LoVo (cell line): ENCODE measurements around the gene KCNQ2.

Source experiments
- DNase-seq: peaks from one replicate; pipeline ENCODE4 v3.0.0-alpha.2; 2016; ENCODE audit warnings: low spot score

The KCNQ2 gene

DNA sequence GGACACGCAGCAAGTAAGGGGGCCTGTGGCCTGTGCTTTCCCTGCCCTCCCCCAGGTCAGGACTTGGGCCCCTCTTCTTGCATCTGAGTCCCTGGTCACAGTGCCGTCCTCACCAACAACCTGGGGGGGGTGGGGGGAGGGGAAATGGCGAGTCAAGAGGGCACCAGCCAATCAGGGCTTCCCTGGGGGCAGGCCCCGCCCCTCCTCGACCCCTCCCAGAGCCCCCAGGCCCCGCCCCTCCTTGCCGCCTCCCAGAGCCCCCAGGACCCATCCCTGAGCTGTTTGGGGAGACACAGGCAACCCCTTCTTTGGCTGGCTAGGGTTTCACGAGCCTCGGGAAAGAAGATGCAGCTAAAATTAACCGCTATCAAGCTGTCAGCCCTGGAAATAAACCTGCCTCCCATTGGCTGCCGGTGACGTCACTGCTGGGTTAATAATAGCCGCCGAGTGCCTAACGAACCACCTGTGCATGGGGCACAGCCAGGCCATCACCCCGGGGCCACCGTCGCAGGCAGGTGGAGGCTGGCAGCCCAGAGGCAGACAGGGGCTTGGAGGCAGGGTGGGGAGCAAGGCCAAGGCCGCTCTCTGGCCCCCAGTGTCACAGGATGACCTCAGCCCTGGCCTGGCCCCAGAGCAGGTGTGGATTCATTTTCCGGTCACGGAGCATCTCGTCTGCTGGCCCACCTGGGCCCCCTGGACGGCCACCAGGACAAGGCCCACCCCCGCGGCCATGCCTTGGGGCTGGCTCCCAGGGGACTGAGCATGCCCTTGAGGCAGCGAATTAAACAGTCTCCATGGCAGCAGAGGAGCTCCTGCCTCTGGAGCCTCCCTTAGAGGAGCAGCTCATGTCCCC is 29.6 kb upstream of the KCNQ2 start:
- no peak for DNase-seq

DNA sequence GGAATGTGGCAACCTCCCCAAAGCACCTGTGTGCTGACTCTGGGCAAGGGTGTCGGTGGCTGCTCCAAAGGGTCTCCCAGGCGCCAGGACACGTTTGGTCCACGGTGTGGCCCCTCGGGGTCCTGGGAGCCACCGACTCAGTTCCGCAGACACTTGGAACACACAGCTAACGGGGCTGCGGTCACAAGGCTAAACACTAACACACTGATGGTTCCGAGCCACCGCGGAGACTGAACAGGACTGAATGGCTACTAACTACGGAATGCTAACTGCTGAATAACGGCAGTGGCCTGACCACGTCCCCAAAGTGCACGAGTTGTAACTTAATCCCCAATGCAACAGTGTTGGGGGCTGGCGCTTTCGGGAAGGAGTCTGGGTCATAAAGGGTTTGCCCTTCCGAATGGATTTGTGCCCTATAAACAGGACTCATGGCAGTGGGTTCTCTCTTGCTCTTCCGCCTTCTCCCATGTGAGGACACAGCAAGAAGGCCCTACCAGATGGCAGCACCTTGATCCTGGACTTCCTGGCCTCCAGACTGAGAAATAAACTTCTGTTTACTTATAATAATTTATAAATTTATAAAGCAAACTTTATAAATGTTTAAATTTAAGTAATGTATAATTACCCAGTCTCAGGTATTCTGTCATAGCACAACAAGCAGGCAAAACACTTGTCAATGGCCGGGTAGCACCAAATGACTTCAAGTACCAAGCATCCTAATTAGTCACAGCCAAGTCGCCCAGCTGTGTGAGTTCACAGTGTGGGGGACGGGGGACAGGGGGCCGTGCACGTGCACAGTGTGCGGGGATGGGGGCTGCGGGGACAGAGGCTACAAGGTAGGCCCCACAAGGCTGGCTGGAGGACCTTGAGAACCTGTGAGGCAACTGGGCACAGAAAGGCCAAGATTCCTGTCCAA is 28.7 kb upstream of the KCNQ2 start:
- DNase-seq: no peak

DNA sequence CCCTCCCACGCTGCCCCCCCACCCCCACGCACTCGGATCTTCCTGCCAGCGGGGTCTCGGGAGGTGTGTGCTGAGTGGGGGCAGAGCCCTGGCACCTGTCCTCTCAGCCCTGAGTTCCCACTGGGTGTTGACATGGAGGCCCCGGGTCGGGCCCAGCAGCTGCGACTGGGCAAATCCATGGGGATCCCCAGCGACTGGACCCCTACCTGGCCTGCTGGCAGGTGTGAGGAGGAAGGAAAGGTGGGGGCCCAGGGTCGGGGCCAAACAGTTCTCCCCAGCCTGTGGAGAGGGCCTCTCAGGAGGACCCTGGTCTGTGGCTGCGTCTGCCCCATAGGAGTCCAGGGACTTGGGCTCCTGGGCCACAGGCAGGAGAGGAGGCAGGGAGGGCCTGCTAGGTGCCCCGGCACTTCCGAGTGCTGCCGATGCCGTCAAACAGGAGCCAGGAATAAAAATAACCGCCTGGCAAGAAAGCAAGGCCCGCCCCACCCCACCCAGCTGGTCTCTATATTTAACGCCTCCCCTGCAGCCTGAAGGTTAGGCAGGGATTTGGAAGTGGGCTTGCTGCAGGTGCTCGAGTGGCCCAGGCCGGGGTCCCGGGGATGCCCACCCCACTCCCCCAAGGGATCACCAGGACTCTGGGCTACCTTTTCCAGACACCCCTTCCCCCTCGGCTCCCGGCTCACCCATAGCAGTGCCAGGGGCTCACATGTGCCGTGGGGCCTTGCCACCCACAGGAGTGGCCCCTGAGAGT is 27.9 kb upstream of the KCNQ2 start:
- DNase-seq: no peak

DNA sequence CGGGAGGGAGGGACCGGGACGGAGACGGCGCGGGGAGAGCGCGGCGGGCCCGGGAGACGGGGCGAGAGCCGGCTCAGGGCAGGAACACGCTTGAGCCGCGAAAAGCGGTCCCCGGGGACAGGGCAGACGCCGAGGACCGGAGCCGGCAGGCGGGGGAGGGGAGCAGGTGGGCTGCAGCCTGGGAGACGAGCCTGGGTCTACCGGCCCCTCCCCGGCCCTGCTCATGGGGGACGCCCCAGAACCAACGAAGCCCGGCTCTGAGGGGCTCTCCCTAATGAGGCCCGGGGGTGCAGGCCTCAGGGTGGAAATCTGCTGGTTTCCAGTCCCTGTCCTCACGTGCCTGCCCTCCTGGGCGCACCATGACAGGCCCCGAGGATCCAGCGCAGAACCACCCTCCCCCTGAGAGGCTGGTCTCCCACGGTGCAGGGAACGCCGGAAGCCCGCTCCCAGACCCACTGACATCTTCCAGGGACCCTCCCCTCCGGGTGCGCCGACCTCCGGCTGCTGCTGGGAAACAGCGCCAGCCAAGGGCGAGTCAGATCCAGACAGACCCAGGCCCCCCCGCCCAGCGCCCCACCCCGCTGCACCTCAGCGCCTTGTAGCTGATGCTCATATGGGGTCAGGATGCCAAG is 27.0 kb upstream of the KCNQ2 start:
- DNase-seq: no peak

DNA sequence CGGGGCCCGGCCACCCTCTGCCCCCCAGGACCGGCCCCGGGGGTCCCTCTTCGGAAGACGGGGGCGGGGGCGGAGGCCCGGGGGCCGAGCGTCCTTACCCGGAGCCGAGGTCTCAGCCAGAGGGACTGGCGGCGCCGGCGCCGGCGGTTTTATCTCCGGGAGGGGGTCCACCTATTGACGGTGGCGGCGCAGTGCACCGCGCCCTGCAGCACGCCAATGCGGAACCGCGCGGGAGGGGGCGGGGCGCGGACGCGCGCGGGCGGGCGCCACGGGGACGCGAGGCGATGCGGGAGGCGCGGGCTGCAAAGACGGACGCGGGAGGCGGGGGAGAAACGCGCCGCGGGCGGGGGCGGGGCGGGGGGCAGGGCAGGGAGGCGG is 26.5 kb upstream of the KCNQ2 start, which contains the start of gene EEF1A2:
TSS of gene EEF1A2 (minus strand) at position 124 of the 378 bp plus-strand sequence. CDS start 1,320 bp downstream, outside the sequence.
- peak; percentile 43 for DNase-seq

DNA sequence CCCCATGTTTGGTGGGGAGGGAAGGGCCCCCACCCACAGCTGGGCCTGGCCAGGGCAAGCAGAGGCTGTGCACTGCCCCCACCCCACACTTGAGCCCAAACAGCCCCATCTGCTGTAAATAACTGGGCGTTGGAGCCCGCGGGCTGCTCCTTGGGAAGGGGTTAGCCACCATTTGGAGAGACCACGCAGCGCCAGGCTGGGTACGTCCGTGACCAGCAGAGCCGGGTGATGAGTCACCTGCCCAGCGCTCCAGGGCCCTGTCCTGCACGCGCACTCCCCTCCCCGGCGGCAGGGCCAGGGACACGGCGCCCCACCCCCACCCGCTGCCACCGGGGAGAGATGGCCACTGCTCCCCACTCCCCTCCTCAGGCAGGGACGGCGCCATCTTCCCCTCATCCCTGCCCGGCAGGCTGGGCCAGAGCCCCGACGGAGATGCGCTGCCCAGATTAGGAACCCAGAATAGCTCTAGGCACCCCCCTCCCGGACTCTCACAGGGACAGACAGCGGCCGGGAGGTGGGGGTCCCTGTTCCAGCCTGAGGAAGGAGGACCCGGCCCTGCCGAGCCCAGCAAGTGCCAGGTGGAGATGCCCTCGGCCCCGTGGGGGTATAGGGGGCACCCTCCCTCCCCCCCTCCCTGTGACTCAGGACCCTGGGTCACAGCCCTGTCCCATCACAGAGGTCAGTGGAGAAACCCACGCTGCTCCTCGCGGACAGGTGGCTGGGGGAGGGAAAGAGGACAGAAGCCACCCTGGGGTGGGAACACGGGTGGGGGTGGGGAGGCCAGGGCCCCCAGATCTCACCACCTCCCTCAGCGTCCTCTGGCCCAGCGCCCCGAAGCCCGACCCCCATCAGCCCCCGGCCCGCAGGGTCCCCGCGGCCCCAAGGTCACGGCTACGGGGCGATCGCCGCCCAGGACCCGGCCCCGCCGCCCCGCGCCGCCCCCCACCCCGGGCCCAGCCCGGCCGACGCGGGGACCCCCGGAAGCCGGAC is 25.8 kb upstream of the KCNQ2 start:
- peak; percentile 19 for DNase-seq

DNA sequence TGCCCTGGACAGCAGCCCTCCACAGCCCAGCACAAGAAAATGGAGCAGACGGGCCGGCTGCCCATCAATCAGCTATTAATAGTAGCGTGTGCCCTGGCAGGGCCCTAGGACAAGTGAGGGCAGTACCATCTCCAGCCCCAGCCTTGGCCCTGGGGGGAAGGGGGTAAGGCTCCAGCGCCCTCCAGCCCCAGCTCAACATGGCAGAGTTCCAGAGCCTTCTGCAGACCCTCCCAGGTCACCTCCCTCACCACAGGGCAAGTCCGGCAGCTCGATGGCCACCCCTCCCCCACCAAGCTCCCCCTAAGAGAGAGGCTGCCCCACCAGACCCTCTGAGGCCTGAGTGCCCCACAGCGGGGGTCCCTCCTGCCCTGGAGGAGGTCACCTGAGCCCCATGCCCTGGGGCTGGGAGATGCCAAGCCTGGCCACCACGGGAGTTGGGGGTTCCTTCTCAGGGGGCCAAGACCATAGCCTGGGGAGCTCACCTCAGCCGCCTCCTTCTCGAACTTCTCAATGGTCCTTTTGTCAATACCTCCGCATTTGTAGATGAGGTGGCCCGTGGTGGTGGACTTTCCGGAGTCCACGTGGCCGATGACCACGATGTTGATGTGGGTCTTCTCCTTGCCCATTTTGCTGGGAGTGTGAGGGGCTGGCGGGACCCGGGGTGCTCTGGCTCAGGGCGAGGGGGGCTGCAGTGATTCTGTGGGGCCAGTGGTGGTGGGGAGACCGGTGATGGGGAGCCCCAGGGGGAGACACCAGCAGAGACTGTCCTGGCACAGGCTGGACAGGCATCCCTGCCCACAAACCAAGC is 24.9 kb upstream of the KCNQ2 start:
- no peak for DNase-seq

DNA sequence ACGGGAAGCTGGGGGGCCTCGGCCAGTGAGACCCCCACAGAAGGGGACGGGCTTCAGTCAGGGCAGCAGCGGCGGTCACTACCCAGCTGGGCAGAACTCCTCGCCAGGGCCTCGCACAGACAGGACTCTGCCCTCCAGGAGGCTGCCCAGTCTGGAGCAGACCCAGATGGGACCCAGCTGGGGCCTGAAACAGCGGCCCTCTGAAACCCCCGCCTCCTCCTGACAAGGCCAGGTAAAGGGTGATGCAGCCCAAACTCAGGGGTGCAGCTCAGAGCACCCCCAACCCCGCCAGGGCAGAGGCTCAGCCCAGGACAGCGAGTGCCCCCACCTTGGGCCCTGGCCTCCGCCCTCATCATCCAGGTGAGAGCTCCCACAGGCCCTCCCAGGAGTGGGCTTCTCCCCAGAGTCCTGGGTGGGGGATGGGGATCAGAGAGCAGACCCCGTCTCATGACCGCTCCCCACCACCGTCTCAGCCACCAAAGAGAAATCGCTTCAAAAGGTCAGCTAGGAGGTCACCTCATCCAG is 24.2 kb upstream of the KCNQ2 start:
- no peak for DNase-seq

DNA sequence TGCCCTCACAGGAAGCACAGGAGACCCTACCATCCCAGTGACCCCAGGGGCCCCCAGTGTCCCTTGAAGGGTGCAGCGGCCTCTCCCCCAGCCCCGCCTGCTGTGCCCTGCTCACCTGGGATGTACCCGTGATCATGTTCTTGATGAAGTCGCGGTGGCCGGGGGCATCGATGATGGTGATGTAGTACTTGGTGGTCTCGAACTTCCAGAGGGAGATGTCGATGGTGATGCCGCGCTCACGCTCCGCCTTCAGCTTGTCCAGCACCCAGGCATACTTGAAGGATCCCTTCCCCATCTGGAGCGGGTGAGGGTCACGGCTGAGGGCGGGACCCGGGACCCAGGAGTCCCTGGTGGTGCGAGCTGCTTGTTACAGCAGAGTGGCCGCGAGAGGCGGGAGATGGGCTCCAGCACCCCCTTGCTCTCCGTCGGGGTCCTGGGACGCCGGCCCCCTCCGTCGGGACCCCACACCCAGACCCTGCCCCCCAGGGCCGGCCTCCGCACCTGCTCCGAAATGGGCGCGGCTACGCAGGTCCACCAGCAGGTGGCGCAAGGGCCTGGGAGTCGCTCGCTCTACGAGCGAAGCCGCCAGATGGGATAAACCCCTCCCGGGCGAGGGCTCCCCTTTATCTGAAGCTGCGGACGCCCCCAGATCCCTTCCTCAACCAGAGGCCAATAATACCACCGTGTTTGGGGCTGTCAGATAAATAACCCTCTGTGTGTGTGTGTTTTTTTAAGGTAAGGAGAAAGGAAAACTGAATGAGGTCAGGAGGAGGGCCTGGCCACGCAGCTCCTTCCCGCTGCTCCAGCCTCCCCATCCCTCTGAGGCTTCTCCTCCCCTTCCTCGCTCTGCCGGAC is 23.5 kb upstream of the KCNQ2 start:
- peak; percentile 55 for DNase-seq

DNA sequence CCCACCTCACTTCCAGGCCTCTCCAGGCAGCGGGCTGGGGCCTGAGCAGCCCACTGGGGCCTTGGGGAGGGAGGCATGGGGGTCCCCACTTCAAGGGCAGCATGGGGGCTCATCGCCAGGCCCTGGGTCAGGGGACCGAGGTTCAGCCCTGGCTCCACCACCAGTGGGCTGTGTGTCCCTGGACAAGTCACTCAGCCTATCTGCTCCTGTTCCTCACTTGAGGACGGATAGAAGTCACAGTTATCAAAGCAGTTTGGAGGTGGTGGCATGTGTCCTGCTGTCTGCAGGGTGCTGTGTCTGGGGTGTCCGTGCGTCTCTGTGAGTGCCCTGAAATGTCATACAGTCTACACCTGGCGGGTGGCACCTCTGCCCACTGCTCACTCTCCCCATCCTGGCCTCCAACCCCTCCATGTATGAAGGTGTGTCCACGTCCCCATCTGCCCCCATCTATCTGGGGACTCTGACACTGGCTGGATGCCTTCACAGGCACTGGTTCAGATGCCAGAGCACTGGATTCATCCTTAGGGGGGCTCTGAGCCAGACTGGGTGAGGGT is 22.8 kb upstream of the KCNQ2 start:
- DNase-seq: no peak

DNA sequence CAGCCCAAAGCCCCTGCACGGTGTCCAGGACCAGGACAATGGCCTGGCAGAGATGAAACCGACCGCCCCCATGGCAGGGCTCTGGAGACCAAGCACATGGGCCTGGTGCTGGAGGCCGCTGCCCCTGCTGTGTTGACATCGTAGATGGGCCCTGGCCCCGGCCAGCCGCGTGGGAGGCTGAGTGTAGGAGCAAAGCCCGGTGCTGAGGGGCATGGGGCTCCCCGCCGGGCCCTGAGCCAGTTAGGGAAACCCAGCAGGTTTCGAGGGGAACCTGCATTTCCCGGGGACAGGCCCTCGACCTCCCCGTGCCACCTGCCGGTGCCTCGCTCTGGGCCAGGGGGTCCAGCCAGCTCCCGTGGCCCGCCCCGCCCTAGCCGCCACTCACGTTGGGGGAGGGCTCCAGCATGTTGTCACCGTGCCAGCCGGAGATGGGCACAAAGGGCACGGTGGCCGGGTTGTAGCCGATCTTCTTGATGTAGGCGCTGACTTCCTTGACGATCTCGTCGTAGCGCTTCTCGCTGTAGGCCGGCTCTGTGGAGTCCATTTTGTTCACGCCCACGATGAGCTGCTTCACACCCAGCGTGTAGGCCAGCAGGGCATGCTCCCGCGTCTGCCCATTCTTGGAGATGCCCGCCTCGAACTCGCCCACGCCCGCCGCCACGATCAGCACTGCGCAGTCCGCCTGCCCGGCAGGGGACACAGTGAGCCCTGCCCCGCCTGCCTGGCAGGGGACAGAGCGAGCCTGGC is 22.1 kb upstream of the KCNQ2 start:
- no peak for DNase-seq

DNA sequence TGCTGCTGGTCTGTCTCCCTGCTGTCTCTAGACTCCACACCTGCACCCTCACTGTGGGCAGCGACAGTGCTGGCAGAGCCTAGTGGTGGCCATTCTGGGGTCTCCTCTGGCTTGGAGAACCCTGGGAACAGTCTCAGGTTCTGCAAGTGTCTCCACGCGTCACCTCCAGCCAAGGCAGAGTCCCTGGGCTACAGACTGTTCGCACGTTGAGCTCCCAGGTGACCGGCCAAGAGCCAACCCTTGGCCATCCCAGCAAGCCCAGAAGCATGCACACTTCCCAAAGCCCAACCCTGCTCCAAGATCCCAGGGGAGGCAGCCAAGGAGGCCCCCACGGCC is 21.6 kb upstream of the KCNQ2 start:
- no peak for DNase-seq

DNA sequence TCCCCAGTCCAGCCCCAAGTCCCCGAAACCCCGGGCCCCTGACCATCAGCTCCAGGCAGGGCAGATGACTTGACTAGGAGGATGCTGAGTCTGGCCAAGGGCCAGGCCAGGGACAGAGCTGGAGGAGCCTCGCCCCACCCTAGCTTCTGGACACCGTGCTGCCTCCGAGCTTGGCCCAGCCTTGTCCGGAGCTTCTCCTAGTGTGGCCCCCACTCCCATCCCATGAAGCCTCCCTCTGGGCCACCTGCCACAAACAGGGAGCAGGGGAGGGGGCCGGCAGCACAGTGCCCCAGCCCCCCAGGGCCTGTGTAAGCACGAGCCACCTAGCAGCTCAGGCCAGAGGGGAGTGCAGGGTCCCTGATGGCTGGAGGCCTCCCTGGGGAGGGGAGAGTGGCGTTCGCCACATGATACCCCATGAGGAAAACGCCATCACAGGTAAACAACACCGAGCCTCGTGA is 21.1 kb upstream of the KCNQ2 start:
- no peak for DNase-seq

DNA sequence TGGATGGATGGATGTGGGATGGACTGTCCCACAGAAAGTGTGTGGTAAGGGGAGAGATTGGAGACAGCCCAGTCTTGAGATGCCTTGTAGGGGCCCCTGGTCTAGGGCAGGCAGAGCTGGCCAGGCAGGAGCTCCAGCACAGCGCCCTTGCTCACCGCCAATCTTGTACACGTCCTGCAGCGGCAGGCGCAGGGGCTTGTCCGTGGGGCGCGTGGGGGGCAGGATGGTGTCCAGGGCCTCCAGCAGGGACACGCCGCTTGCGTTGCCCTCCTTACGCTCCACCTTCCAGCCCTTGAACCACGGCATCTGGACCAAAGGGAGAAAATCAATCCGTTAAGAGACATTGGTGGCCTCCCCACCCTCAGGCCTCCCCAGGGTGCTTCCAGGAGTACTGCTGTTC is 20.5 kb upstream of the KCNQ2 start:
- no peak for DNase-seq

DNA sequence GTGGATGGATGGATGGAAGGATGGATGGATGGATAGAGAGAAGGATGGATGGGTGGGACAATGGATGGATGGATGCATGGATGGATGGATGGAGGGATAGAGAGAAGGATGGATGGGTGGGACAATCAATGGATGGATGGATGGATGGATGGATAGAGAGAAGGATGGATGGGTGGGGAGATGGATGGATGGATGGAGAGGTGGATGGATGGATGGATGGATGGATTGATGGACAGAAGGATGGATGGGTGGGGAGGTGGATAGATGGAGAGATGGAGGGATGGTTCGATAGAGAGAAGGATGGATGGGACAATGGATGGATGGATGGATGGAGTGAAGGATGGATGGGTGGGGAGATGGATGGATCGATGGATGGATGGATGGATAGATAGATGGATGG is 20.1 kb upstream of the KCNQ2 start:
- no peak for DNase-seq

DNA sequence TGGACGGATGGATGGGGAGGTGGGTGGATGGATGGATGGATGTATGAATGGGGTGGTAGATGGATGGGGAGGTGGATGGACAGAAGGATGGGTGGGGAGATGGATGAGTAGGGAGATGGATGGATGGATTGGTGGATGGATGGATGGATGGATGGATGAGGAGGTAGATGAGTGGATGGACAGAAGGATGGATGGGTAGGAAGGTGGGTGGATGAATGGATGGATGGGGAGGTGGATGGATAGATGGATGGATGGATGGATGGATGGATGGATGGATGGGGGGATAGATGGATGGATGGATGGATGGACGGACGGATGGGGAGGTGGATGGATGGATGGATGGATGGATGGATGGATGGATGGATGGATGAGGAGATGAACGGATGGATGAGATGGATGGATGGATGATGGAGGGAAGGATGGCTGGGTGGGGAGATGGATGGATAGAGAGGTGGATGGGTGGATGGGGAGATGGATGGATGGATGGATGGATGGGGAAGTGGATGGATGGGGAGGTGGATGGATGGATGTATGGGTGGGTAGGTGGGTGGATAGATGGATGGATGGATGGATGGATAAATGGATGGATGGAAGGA is 19.3 kb upstream of the KCNQ2 start:
- no peak for DNase-seq

DNA sequence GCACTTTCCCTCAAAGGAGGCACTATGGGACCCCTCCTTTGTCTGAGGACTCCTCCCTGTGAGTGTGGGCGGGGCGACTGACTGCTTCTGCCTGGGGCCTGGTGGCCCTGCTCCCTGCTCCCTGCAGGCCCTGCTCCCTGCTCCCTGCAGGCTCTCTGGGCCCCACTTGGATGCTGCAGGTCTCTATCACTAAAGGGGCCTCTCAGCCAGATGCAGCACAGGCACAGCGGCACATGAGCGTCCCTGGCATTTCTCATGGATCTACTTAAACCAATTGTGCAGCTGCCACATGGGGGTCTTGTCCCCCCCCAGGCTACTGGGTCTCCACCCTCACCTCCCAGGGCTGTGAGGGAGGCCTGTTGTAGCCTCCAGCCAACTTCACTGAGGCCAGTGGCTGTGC is 18.6 kb upstream of the KCNQ2 start:
- no peak for DNase-seq
